ENCODE data around the gene BRIP1. TPM values are rescaled to one million over a fixed set of nuclear protein-coding genes. Genes with fewer than 3 reads are reported as not detected.

The BRIP1 gene
- total RNA-seq, 1 experiment from 2014 or later, result 4.7 TPM

DNA sequence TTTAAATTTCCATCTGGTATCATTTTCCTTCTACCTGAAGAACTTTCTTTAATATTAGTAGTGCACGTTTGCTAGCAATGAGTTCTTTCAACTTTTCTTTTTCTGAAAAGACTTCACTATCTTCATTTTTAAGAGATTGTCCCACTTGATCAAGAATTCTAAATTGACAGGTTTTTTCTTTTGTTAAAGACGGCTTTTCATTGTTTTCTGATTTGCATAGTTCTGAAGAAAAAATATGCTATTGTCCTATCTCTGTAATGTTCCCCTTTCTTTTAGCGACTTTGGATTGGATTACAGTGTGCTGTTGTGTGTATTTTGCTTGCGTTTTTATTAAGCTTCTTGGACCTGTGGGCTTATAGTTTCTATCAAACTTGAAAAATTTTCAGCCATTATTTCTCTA lies 146.0 kb downstream of the BRIP1 start:
- Mint-ChIP-seq H3K4me3 (ENCODE audit: unreplicated experiment) (no peak overlapping the region), H3K4me1 (ENCODE audit: insufficient read depth, unreplicated experiment) (no peaks in the 10 kb centered on the region), H3K27ac (ENCODE audit: low read depth, unreplicated experiment) (no peak overlapping the region), H3K9me3 (ENCODE audit: unreplicated experiment) (peaks cover 7% of the 10 kb centered on the region), H3K27me3 (ENCODE audit: insufficient read depth, unreplicated experiment) (no peaks in the 10 kb centered on the region), H3K36me3 (ENCODE audit: insufficient read depth, unreplicated experiment) (no peaks in the 10 kb centered on the region)
- BruUV-seq (replicated peaks), result no TSS peak
- intact Hi-C loops (cut with micrococcal nuclease), result no loop called here
- no peak for TF ChIP-seq CTCF (IDR thresholded peaks at IDR 0.05; ENCODE audit: unreplicated experiment)
- DNase-seq (ENCODE audit: unreplicated experiment), result no peak
- CTCF ChIA-PET, result no interaction called here
- POLR2A ChIA-PET, result no interaction called here

GRCh38 chr17:61716225-61716829 lies 147.0 kb downstream of the BRIP1 start:
- no peak for TF ChIP-seq CTCF (IDR thresholded peaks at IDR 0.05; ENCODE audit: unreplicated experiment)
- Mint-ChIP-seq H3K4me1 (ENCODE audit: insufficient read depth, unreplicated experiment) (no peaks in the 10 kb centered on the region), H3K27ac (ENCODE audit: low read depth, unreplicated experiment) (no peak overlapping the region), H3K9me3 (ENCODE audit: unreplicated experiment) (peaks cover 7% of the 10 kb centered on the region), H3K27me3 (ENCODE audit: insufficient read depth, unreplicated experiment) (no peaks in the 10 kb centered on the region), H3K36me3 (ENCODE audit: insufficient read depth, unreplicated experiment) (no peaks in the 10 kb centered on the region), H3K4me3 (ENCODE audit: unreplicated experiment) (no peak overlapping the region)
- intact Hi-C loops (cut with micrococcal nuclease), result no loop called here
- ChIA-PET POLR2A (interaction anchor here (1.3 kb wide), 1 partner anchor 15 kb away, joined by 4 read pairs; no protein-coding TSS in a partner anchor), CTCF (no interaction called here)
- BruUV-seq (replicated peaks), result no TSS peak
- DNase-seq (ENCODE audit: unreplicated experiment), result no peak

DNA sequence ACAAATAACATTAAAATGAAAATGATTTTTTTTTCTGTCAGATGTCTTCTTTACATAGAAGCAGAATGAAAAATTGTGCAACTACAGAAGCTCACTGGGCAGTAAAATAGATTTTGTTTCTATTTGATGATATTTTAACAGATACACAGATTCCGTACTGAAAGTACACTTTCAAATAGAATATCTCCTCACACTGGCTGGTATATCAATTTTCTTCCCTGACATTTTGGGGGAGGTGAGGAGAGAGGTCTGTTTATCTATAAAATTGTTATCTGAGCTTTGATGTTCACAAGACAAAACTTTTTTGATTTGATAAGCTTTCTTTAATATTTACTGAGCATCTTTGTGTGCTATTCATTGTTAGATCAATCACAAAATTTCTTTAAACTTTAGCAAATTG lies 148.0 kb downstream of the BRIP1 start:
- Mint-ChIP-seq H3K36me3 (ENCODE audit: insufficient read depth, unreplicated experiment) (no peaks in the 10 kb centered on the region), H3K27ac (ENCODE audit: low read depth, unreplicated experiment) (no peak overlapping the region), H3K4me1 (ENCODE audit: insufficient read depth, unreplicated experiment) (no peaks in the 10 kb centered on the region), H3K9me3 (ENCODE audit: unreplicated experiment) (peaks cover 7% of the 10 kb centered on the region), H3K4me3 (ENCODE audit: unreplicated experiment) (no peak overlapping the region), H3K27me3 (ENCODE audit: insufficient read depth, unreplicated experiment) (no peaks in the 10 kb centered on the region)
- ChIA-PET POLR2A (interaction anchor here (1.3 kb wide), 1 partner anchor 14 kb away, joined by 4 read pairs; no protein-coding TSS in a partner anchor), CTCF (no interaction called here)
- intact Hi-C loops (cut with micrococcal nuclease), result no loop called here
- no peak for TF ChIP-seq CTCF (IDR thresholded peaks at IDR 0.05; ENCODE audit: unreplicated experiment)
- no peak for DNase-seq (ENCODE audit: unreplicated experiment)
- no TSS peak for BruUV-seq (replicated peaks)

GRCh38 chr17:61714300-61714699 lies 149.0 kb downstream of the BRIP1 start:
- POLR2A ChIA-PET, result interaction anchor here (0.7 kb wide), 1 partner anchor 104 kb away, joined by 3 read pairs; no protein-coding TSS in a partner anchor
- H3K27ac Mint-ChIP-seq (ENCODE audit: low read depth, unreplicated experiment), result no peak overlapping the region
- intact Hi-C loops (cut with micrococcal nuclease), result no loop called here

More at GRCh38 chr17:61714300-61714699, 149.0 kb downstream of the BRIP1 start:
- H3K4me1 Mint-ChIP-seq (ENCODE audit: insufficient read depth, unreplicated experiment), result no peaks in the 10 kb centered on the region
- no peaks in the 10 kb centered on the region for H3K27me3 Mint-ChIP-seq (ENCODE audit: insufficient read depth, unreplicated experiment)
- no peak for DNase-seq (ENCODE audit: unreplicated experiment)
- H3K4me3 Mint-ChIP-seq (ENCODE audit: unreplicated experiment), result no peak overlapping the region
- no peaks in the 10 kb centered on the region for H3K36me3 Mint-ChIP-seq (ENCODE audit: insufficient read depth, unreplicated experiment)
- CTCF ChIA-PET, result no interaction called here
- BruUV-seq (replicated peaks), result no TSS peak
- peaks cover 7% of the 10 kb centered on the region for H3K9me3 Mint-ChIP-seq (ENCODE audit: unreplicated experiment)
- no peak for TF ChIP-seq CTCF (IDR thresholded peaks at IDR 0.05; ENCODE audit: unreplicated experiment)
